MCF 10A (cell line): ENCODE results near the gene NKX1-2. TPM values are rescaled to one million over a fixed set of nuclear protein-coding genes. Genes with fewer than 3 reads are reported as not detected.
A peak's percentile ranks its signal among the peaks of the same experiment; 100 is the strongest.

Source experiments
- Bru-seq: library from RNA; stranded (reverse); fragments of 400-500 nt; gene quantifications from one replicate; lab custom pipeline; 2021; lab: Mats Ljungman, UMichigan
- BruChase-seq, 2 experiments: library from RNA; stranded (reverse); fragments of 400-500 nt; gene quantifications; one replicate each; lab custom pipeline; 2021; lab: Mats Ljungman, UMichigan
- BruUV-seq: library from RNA; stranded (reverse); fragments of 400-500 nt; replicated peaks from 2 replicates; lab custom pipeline; 2021; lab: Mats Ljungman, UMichigan
- CTCF ChIA-PET: fragments of 300-600 bp; sonication (Branson Sonifier 250); formaldehyde crosslinking; extraction: SDS; loops from one replicate; lab custom pipeline; 2021; ENCODE audit warnings: antibody characterized with exemption, inconsistent platforms; lab: Yijun Ruan, JAX
- POLR2A ChIA-PET: fragments of 300-600, 350-650 bp; sonication (Branson Sonifier 250); formaldehyde crosslinking; extraction: SDS; loops from one replicate; lab custom pipeline; 2020; ENCODE audit warnings: antibody characterized with exemption, inconsistent platforms; lab: Yijun Ruan, JAX
- DNase-seq: peaks from one replicate; pipeline ENCODE4 v3.0.0-alpha.2; 2018; ENCODE audit not compliant: unreplicated experiment
- H3K27ac Mint-ChIP-seq: one replicate; pipeline ENCODE4 v1.8.0; 2022; ENCODE audit warnings: mild to moderate bottlenecking, low read depth, mixed read lengths; ENCODE audit not compliant: unreplicated experiment
- H3K27me3 Mint-ChIP-seq: one replicate; pipeline ENCODE4 v1.8.0; 2022; ENCODE audit warnings: mixed read lengths; ENCODE audit not compliant: insufficient read depth, unreplicated experiment
- H3K36me3 Mint-ChIP-seq: one replicate; pipeline ENCODE4 v1.8.0; 2022; ENCODE audit warnings: mild to moderate bottlenecking, moderate library complexity, mixed read lengths; ENCODE audit not compliant: insufficient read depth, unreplicated experiment
- H3K4me1 Mint-ChIP-seq: one replicate; pipeline ENCODE4 v1.8.0; 2022; ENCODE audit warnings: mixed read lengths; ENCODE audit not compliant: insufficient read depth, unreplicated experiment
- H3K4me3 Mint-ChIP-seq: one replicate; pipeline ENCODE4 v1.8.0; 2022; ENCODE audit warnings: mild to moderate bottlenecking, moderate library complexity, mixed read lengths; ENCODE audit not compliant: unreplicated experiment
- H3K9me3 Mint-ChIP-seq: one replicate; pipeline ENCODE4 v1.8.0; 2022; ENCODE audit warnings: mixed read lengths; ENCODE audit not compliant: unreplicated experiment
- CTCF ChIP-seq: fragments of 200-600 bp; IDR thresholded peaks from one replicate; pipeline ENCODE4 v1.8.0; 2022; ENCODE audit warnings: antibody characterized with exemption, mild to moderate bottlenecking; ENCODE audit not compliant: unreplicated experiment
- intact Hi-C: fragments of 100-400 bp; cut with micrococcal nuclease; formaldehyde crosslinking; loops from 2 replicates; pipeline ENCODE4 v1.14.1; 2022
- long read RNA-seq: library from polyadenylated mRNA; stranded (forward); transcript quantifications from one replicate; pipeline ENCODE4 v2.0.0, GENCODE V29; 2022
- total RNA-seq: library from RNA; stranded (reverse); gene quantifications from 2 replicates; pipeline ENCODE4 v1.2.3, GENCODE V29; 2022

Gene NKX1-2
- 0.10 and 0.35 TPM in 2 replicates for total RNA-seq
- not detected for Bru-seq, nascent RNA
- BruChase-seq, experiment 1, labeled RNA remaining after a 6-hour chase: percentile 11 among the genes with signal in this experiment
- not detected for BruChase-seq, experiment 2, labeled RNA remaining after a 2-hour chase
- long read RNA-seq: 0 reads

- intact Hi-C loops: no loop called here
- peaks cover 6% of the 10 kb centered on the region for H3K4me1 Mint-ChIP-seq
- no peak for DNase-seq
- BruUV-seq: no TSS peak
- H3K4me3 Mint-ChIP-seq: peak within 1 kb of the TSS; percentile 63
- ChIA-PET CTCF (no interaction called here), POLR2A (interaction anchor here (0.6 to 0.8 kb wide), 3 partner anchors 31 to 646 kb away, joined by 3 to 4 read pairs (median 4); partner anchors contain the start of gene OAT)
- TF ChIP-seq CTCF: no peak
- H3K36me3 Mint-ChIP-seq: no peaks in the 10 kb centered on the region
- no peak within 1 kb of the TSS for H3K27ac Mint-ChIP-seq
- H3K27me3 Mint-ChIP-seq: peaks cover 41% of the 10 kb centered on the region
- H3K9me3 Mint-ChIP-seq: no peaks in the 10 kb centered on the region
These were observed at the start of gene NKX1-2 for GRCh38 chr10:124450012-124450782. Gene NKX1-2 (minus strand): TSS chr10:124450035. CDS start chr10:124449943, 92 bp downstream.

DNA sequence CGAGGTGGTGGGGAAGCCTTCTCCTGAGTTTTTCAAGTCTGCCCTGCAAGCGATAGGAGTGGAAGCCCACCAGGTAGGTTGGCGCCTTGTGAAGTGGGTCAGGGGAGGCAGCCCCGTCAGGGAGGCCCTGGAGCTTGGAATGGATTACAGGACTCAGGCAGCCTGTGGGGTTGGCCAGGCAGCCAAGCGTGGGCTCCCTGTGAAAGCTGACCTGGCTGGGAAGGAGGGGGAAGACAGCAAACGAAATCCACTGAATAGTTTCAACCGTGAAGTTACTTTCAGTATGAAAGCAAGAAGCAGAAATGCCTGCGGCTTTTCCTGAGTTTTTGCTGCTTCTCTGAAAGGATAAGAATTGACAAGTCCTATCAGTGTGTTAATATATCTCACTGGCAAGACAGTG is 48.2 kb upstream of the NKX1-2 start:
- Mint-ChIP-seq H3K4me3 (no peak overlapping the region), H3K36me3 (no peaks in the 10 kb centered on the region), H3K27ac (no peak overlapping the region), H3K27me3 (no peaks in the 10 kb centered on the region), H3K9me3 (no peaks in the 10 kb centered on the region), H3K4me1 (no peaks in the 10 kb centered on the region)
- BruUV-seq: no TSS peak
- POLR2A ChIA-PET: no interaction called here
- intact Hi-C loops: no loop called here
- no peak for DNase-seq
- no peak for TF ChIP-seq CTCF
- CTCF ChIA-PET: no interaction called here

GRCh38 chr10:124497196-124497881 is 47.5 kb upstream of the NKX1-2 start:
- Mint-ChIP-seq H3K9me3 (no peaks in the 10 kb centered on the region), H3K4me3 (no peak overlapping the region), H3K4me1 (no peaks in the 10 kb centered on the region), H3K27ac (no peak overlapping the region), H3K36me3 (no peaks in the 10 kb centered on the region), H3K27me3 (no peaks in the 10 kb centered on the region)
- no peak for DNase-seq
- ChIA-PET CTCF (no interaction called here), POLR2A (no interaction called here)
- TF ChIP-seq CTCF: no peak
- no TSS peak for BruUV-seq
- intact Hi-C loops: no loop called here

- Mint-ChIP-seq H3K9me3 (no peaks in the 10 kb centered on the region), H3K27ac (no peak overlapping the region), H3K36me3 (no peaks in the 10 kb centered on the region), H3K27me3 (no peaks in the 10 kb centered on the region), H3K4me1 (no peaks in the 10 kb centered on the region), H3K4me3 (no peak overlapping the region)
- ChIA-PET CTCF (interaction anchor here (0.6 kb wide), 2 partner anchors 32 to 78 kb away, joined by 3 read pairs; no protein-coding TSS in a partner anchor), POLR2A (no interaction called here)
- BruUV-seq: no TSS peak
- DNase-seq: no peak
- intact Hi-C loops: no loop called here
- TF ChIP-seq CTCF: no peak
These were observed 46.8 kb upstream of the NKX1-2 start for GRCh38 chr10:124496620-124497019.
